Immature natural killer cell (primary cell): Measurements from ENCODE around the gene ACTRT2. TPM values are rescaled to one million over a fixed set of nuclear protein-coding genes. Genes with fewer than 3 reads are reported as not detected.

Experiments used
- DNase-seq, 3 donors: peaks; one replicate each; pipeline ENCODE4 v3.0.0; 2022; ENCODE audit warnings: mixed read lengths in 1 of 3
- H3K27ac Mint-ChIP-seq, 6 donors: one replicate each; pipeline ENCODE4 v1.8.0; 2020; ENCODE audit warnings: mixed read lengths in 6 of 6, mild to moderate bottlenecking in 5 of 6, inconsistent platforms in 4 of 6, moderate library complexity in 3 of 6
- H3K27me3 Mint-ChIP-seq, 3 donors: one replicate each; pipeline ENCODE4 v1.8.0; 2020 to 2021; ENCODE audit warnings: low read depth in 3 of 3, mild to moderate bottlenecking in 3 of 3, mixed read lengths in 3 of 3, moderate library complexity in 3 of 3, inconsistent platforms in 1 of 3
- H3K36me3 Mint-ChIP-seq, 3 donors: one replicate each; pipeline ENCODE4 v1.8.0; 2020; ENCODE audit warnings: mixed read lengths in 3 of 3, inconsistent platforms in 2 of 3, mild to moderate bottlenecking in 2 of 3
- H3K4me1 Mint-ChIP-seq, 2 donors: one replicate each; pipeline ENCODE4 v1.8.0; 2020; ENCODE audit warnings: inconsistent platforms in 2 of 2, mild to moderate bottlenecking in 2 of 2, mixed read lengths in 2 of 2, moderate library complexity in 1 of 2
- H3K4me3 Mint-ChIP-seq, 5 donors: one replicate each; pipeline ENCODE4 v1.8.0; 2020; ENCODE audit warnings: mild to moderate bottlenecking in 5 of 5, mixed read lengths in 5 of 5, inconsistent platforms in 3 of 5, moderate library complexity in 3 of 5
- H3K9me3 Mint-ChIP-seq, 6 donors: one replicate each; pipeline ENCODE4 v1.8.0; 2020; ENCODE audit warnings: mild to moderate bottlenecking in 6 of 6, mixed read lengths in 6 of 6, inconsistent platforms in 4 of 6, moderate library complexity in 3 of 6
- polyA plus RNA-seq, 3 donors: library from polyadenylated mRNA; unstranded; fragments of 300-500 nt; fragmentation: Illumina TruSeq; gene quantifications; one replicate each; pipeline ENCODE4 v1.2.3, GENCODE V29; 2021

The ACTRT2 gene
- polyA plus RNA-seq, 3 donors from 2014 or later: not detected

GRCh38 chr1:3033040-3033789 is 11.9 kb downstream of the ACTRT2 start:
- Mint-ChIP-seq H3K36me3 (no peaks in the 10 kb centered on the region), H3K27ac (no peak overlapping the region), H3K9me3 (no peaks in the 10 kb centered on the region), H3K4me3 (no peak overlapping the region), H3K4me1 (no peaks in the 10 kb centered on the region), H3K27me3 (peaks cover 0 to 4% (median 2%) of the 10 kb centered on the region in 3 donors)
- no peak for DNase-seq

- Mint-ChIP-seq H3K27ac (no peak overlapping the region), H3K4me1 (no peaks in the 10 kb centered on the region), H3K27me3 (peaks cover 0 to 2% (median 2%) of the 10 kb centered on the region in 3 donors), H3K4me3 (no peak overlapping the region), H3K36me3 (no peaks in the 10 kb centered on the region), H3K9me3 (no peaks in the 10 kb centered on the region)
- no peak for DNase-seq
These were observed 12.5 kb downstream of the ACTRT2 start for GRCh38 chr1:3033790-3034090.

GRCh38 chr1:3034162-3034561 is 12.9 kb downstream of the ACTRT2 start:
- H3K9me3 Mint-ChIP-seq: no peaks in the 10 kb centered on the region
- no peak overlapping the region for H3K27ac Mint-ChIP-seq
- no peaks in the 10 kb centered on the region for H3K4me1 Mint-ChIP-seq
- no peaks in the 10 kb centered on the region for H3K36me3 Mint-ChIP-seq
- no peak overlapping the region for H3K4me3 Mint-ChIP-seq
- no peak for DNase-seq
- H3K27me3 Mint-ChIP-seq: peaks cover 0 to 2% (median 2%) of the 10 kb centered on the region in 3 donors

- Mint-ChIP-seq H3K4me1 (no peaks in the 10 kb centered on the region), H3K27me3 (peaks cover 0 to 2% (median 2%) of the 10 kb centered on the region in 3 donors), H3K36me3 (no peaks in the 10 kb centered on the region), H3K9me3 (no peaks in the 10 kb centered on the region), H3K27ac (no peak overlapping the region), H3K4me3 (no peak overlapping the region)
- no peak for DNase-seq
These were observed 13.7 kb downstream of the ACTRT2 start for GRCh38 chr1:3034728-3035562.

GRCh38 chr1:3035563-3036446 is 14.5 kb downstream of the ACTRT2 start:
- Mint-ChIP-seq H3K27ac (no peak overlapping the region), H3K4me1 (no peaks in the 10 kb centered on the region)

GRCh38 chr1:3036447-3037280 is 15.4 kb downstream of the ACTRT2 start:
- Mint-ChIP-seq H3K4me1 (no peaks in the 10 kb centered on the region), H3K9me3 (no peaks in the 10 kb centered on the region), H3K36me3 (no peaks in the 10 kb centered on the region), H3K27me3 (peaks cover 0 to 2% (median 2%) of the 10 kb centered on the region in 3 donors), H3K27ac (no peak overlapping the region), H3K4me3 (no peak overlapping the region)
- DNase-seq: no peak

More at GRCh38 chr1:3035563-3036446, 14.5 kb downstream of the ACTRT2 start:
- DNase-seq: no peak
- Mint-ChIP-seq H3K9me3 (no peaks in the 10 kb centered on the region), H3K4me3 (no peak overlapping the region), H3K36me3 (no peaks in the 10 kb centered on the region), H3K27me3 (peaks cover 0 to 2% (median 2%) of the 10 kb centered on the region in 3 donors)

GRCh38 chr1:3037281-3038040 is 16.2 kb downstream of the ACTRT2 start:
- H3K4me3 Mint-ChIP-seq: no peak overlapping the region
- no peaks in the 10 kb centered on the region for H3K4me1 Mint-ChIP-seq
- no peak overlapping the region for H3K27ac Mint-ChIP-seq
- H3K27me3 Mint-ChIP-seq: peaks cover 0 to 3% (median 2%) of the 10 kb centered on the region in 3 donors
- no peak for DNase-seq
- no peaks in the 10 kb centered on the region for H3K36me3 Mint-ChIP-seq
- H3K9me3 Mint-ChIP-seq: no peaks in the 10 kb centered on the region

- peaks cover 0 to 3% (median 2%) of the 10 kb centered on the region in 3 donors for H3K27me3 Mint-ChIP-seq
- no peaks in the 10 kb centered on the region for H3K9me3 Mint-ChIP-seq
- no peaks in the 10 kb centered on the region for H3K36me3 Mint-ChIP-seq
- H3K4me3 Mint-ChIP-seq: no peak overlapping the region
- no peak for DNase-seq
- H3K27ac Mint-ChIP-seq: no peak overlapping the region
- H3K4me1 Mint-ChIP-seq: no peaks in the 10 kb centered on the region
These were observed 16.9 kb downstream of the ACTRT2 start for GRCh38 chr1:3038113-3038551.

- DNase-seq: no peak
- Mint-ChIP-seq H3K27me3 (peaks cover 0 to 3% (median 2%) of the 10 kb centered on the region in 3 donors), H3K27ac (no peak overlapping the region)
These were observed 17.4 kb downstream of the ACTRT2 start for GRCh38 chr1:3038571-3039181.

GRCh38 chr1:3040004-3040403 is 18.7 kb downstream of the ACTRT2 start:
- no peak overlapping the region for H3K27ac Mint-ChIP-seq
- peaks cover 0 to 5% (median 2%) of the 10 kb centered on the region in 3 donors for H3K27me3 Mint-ChIP-seq
- DNase-seq: no peak
- no peaks in the 10 kb centered on the region for H3K9me3 Mint-ChIP-seq
- H3K4me1 Mint-ChIP-seq: no peaks in the 10 kb centered on the region
- no peaks in the 10 kb centered on the region for H3K36me3 Mint-ChIP-seq
- H3K4me3 Mint-ChIP-seq: no peak overlapping the region

More at GRCh38 chr1:3038571-3039181, 17.4 kb downstream of the ACTRT2 start:
- H3K9me3 Mint-ChIP-seq: no peaks in the 10 kb centered on the region
- H3K4me3 Mint-ChIP-seq: no peak overlapping the region
- H3K4me1 Mint-ChIP-seq: no peaks in the 10 kb centered on the region
- no peaks in the 10 kb centered on the region for H3K36me3 Mint-ChIP-seq

GRCh38 chr1:3042481-3042880 is 21.2 kb downstream of the ACTRT2 start:
- peaks cover 0 to 5% (median 4%) of the 10 kb centered on the region in 3 donors for H3K27me3 Mint-ChIP-seq
- H3K4me1 Mint-ChIP-seq: no peaks in the 10 kb centered on the region
- DNase-seq: no peak
- H3K27ac Mint-ChIP-seq: no peak overlapping the region
- H3K9me3 Mint-ChIP-seq: no peaks in the 10 kb centered on the region
- no peaks in the 10 kb centered on the region for H3K36me3 Mint-ChIP-seq
- no peak overlapping the region for H3K4me3 Mint-ChIP-seq

- Mint-ChIP-seq H3K27me3 (peaks cover 2 to 9% (median 5%) of the 10 kb centered on the region in 3 donors), H3K4me3 (no peak overlapping the region), H3K27ac (no peak overlapping the region), H3K36me3 (no peaks in the 10 kb centered on the region), H3K4me1 (no peaks in the 10 kb centered on the region), H3K9me3 (peaks cover 0 to 5% (median 0%) of the 10 kb centered on the region in 6 donors)
- no peak for DNase-seq
These were observed 27.9 kb downstream of the ACTRT2 start for GRCh38 chr1:3049164-3049563.
